IPS DF 6.9 (cell line): ENCODE measurements around the gene CRIP3.
A peak's percentile ranks its signal among the peaks of the same experiment; 100 is the strongest.

Experiments used
- DNase-seq: peaks from one replicate; pipeline ENCODE4 v3.0.0-alpha.2; 2013; ENCODE audit warnings: low read depth, low spot score
- H3K27ac ChIP-seq: one replicate; pipeline ENCODE4 v1.5.1; 2013; ENCODE audit warnings: low read length, control low read depth
- H3K27me3 ChIP-seq: 2 replicates; pipeline ENCODE4 v1.6.1; 2013; ENCODE audit warnings: mild to moderate bottlenecking, low read length; ENCODE audit not compliant: control insufficient read depth, insufficient read depth
- H3K36me3 ChIP-seq: 2 replicates; pipeline ENCODE4 v1.6.1; 2013; ENCODE audit warnings: low read length; ENCODE audit not compliant: control insufficient read depth, insufficient read depth
- H3K4me1 ChIP-seq: 2 replicates; pipeline ENCODE4 v1.6.1; 2013; ENCODE audit warnings: low read length; ENCODE audit not compliant: control insufficient read depth, insufficient read depth
- H3K4me3 ChIP-seq: 2 replicates; pipeline ENCODE4 v1.5.1; 2013; ENCODE audit warnings: mild to moderate bottlenecking, low read length
- H3K9me3 ChIP-seq: 2 replicates; pipeline ENCODE4 v1.6.1; 2013; ENCODE audit warnings: low read length, inconsistent platforms; ENCODE audit not compliant: control insufficient read depth, insufficient read depth
- WGBS: extraction: QIAGEN DNeasy Blood & Tissue Kit; methylation state at CpG from one replicate; pipeline ENCODE4 v1.1.7; 2013; ENCODE audit warnings: mixed read lengths, missing lambda C conversion rate; ENCODE audit not compliant: insufficient read length, insufficient coverage; 5-methylcytosine and 5-hydroxymethylcytosine counted together

Gene CRIP3

DNA sequence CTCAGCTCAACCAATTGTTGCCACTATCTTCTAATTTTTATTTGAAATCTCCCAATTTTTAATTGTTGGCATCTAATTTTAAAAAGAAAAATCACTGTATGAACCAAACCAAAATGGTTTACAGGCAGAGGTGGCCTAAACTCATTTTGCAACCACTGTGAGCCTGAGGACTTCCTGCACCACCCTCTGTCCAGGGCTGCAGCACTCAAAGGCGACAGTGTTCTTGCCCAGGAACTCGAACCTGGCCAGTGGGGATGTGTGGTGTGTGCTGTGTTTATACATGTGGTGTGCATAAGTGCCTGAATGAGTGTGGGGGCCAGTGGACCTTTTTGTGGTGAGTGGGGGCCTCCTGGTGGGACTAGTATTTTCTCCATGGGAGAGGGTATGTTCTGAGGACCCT is 34.9 kb downstream of the CRIP3 start:
- Histone ChIP-seq H3K4me1 (peaks cover 8% of the 10 kb centered on the region), H3K36me3 (no peaks in the 10 kb centered on the region), H3K9me3 (no peaks in the 10 kb centered on the region), H3K27me3 (peaks cover 15% of the 10 kb centered on the region; the same call in 1 of the 2 replicates), H3K4me3 (no peak overlapping the region), H3K27ac (no peak overlapping the region)
- DNase-seq: no peak
- no CpG with 5 or more reads among the region's 2 CpGs for WGBS

DNA sequence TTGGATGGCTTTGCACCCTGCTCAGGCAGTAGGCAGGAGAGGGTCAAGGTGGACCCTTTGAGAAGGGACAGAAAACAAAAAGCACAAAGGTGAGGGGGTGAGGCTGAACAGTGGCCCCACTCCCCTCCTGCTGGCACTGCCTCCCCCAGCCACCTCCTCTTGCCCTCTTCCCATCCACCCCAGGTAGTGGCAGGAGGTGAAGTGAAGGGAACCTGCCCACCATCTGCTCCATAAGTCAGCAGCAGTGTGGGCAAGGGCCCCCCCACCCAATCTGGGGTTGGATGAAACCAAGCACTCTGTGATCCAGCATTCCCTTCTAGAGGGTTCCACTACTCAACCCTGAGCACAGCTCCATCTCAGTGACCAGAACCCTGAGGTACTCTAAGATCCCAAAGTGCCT is 36.7 kb downstream of the CRIP3 start:
- H3K4me3 ChIP-seq: no peak overlapping the region
- peaks cover 11% of the 10 kb centered on the region for H3K4me1 ChIP-seq
- H3K27me3 ChIP-seq: peaks cover 23% of the 10 kb centered on the region; the same call in 1 of the 2 replicates

DNA sequence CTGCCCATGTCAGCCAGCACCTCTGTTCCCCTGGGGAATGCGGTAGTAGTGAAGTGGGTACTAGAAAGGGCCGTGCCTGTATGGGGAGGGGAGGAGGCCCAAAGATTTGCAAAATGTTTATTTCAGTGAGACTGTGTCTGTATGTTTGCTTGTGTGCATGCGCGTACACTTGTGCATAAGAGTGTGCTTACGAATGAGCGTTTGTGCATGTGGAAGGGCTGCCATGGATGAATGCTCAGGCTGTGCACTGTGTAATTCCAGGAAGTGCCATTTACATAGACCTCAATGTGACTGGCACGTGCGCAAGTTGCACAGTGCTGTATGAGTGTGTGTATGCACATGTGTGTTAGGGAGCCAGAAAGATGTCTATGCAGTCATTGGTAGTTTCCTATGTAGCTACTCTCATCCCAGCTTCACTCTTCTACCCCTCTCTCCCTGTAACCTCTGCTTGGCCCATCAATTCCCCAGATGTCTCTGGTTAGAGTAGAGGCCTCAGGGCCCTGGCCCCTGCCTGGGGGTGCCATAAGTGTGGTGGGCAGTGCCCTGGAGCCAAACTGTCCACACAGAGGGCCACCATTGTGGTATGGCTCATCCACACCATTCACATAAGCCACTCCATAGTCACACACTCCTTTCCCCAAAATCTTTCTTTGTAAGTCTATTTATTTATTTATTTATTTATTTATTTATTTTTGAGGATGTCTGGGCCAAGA is 37.4 kb downstream of the CRIP3 start:
- Histone ChIP-seq H3K27ac (no peak overlapping the region), H3K27me3 (peaks cover 23% of the 10 kb centered on the region; the same call in 1 of the 2 replicates), H3K9me3 (no peaks in the 10 kb centered on the region), H3K36me3 (no peaks in the 10 kb centered on the region), H3K4me1 (peaks cover 10% of the 10 kb centered on the region), H3K4me3 (no peak overlapping the region)
- DNase-seq: no peak
- WGBS: no CpG with 5 or more reads among the region's 8 CpGs

More for the DNA sequence above, 36.7 kb downstream of the CRIP3 start:
- Histone ChIP-seq H3K9me3 (no peaks in the 10 kb centered on the region), H3K36me3 (no peaks in the 10 kb centered on the region), H3K27ac (no peak overlapping the region)
- DNase-seq: no peak

DNA sequence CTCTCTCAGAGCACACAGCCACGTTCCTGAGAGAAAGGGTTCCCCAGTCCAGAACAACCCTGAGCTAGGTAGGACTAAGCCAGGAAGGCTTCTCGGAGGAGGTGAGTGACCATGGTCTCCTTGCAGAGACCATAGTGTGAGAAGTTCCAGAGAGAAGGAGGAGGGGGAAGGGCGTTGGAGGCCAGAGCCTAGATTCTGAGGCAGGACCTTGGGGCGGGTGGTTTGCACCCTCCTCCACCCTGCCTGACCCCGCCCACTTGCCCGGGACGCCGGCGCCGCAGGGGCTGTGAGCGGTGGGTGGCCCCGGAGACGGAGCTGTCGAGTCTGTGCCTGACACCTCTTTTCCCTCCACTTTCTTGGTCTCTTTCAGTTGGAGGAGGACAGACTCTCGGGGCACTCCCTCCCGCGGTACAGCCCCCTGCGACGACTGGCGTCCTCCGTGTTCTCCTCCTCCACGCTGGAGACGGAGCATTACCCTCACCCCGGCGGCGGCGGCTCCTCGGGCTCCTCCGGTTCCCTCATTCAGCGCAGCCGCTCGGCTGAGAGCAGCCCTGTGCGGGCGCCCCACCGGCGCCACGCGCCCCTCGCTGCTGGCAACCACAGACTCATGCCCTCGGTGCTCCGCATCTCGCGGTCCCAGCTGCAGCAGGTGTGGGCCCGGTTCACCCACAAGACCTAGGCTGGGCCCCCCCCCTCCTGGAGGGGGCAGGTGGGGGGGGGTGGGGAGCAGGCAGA is 39.2 kb downstream of the CRIP3 start:
- H3K27me3 ChIP-seq: peaks cover 16% of the 10 kb centered on the region; the same call in 1 of the 2 replicates
- WGBS: no CpG with 5 or more reads among the region's 44 CpGs

DNA sequence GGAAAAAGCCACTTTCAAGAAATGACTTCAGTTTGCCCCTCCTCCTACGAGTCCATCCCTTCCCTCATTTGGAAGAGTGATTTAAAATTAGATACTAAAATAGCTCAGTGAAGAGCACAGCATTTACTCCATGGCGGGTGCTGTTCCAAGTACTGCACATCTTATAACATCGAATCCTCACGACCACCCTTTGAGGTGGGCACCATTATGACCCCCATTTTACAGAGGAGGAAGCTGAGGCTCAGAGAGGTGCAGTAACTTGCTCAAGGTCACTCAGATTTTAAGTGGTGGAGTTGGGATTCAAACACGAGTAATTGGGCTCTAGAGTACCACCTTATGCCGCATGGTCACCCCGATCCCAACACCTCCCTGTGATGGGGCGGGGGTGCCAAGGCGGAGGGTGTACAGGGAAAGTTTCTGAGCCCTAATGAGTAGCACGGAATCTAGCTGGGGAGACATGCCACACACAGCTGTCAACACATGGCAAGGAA is 39.8 kb downstream of the CRIP3 start:
- Histone ChIP-seq H3K9me3 (no peaks in the 10 kb centered on the region), H3K4me3 (no peak overlapping the region), H3K27me3 (peaks cover 14% of the 10 kb centered on the region; the same call in 1 of the 2 replicates), H3K4me1 (peaks cover 9% of the 10 kb centered on the region), H3K36me3 (no peaks in the 10 kb centered on the region), H3K27ac (no peak overlapping the region)
- DNase-seq: no peak
- WGBS: no CpG with 5 or more reads among the region's 10 CpGs

More for the DNA sequence above, 39.2 kb downstream of the CRIP3 start:
- peaks cover 9% of the 10 kb centered on the region for H3K4me1 ChIP-seq
- peak overlapping the region; percentile 15; the same call in 1 of the 2 replicates for H3K4me3 ChIP-seq
- H3K27ac ChIP-seq: no peak overlapping the region
- no peak for DNase-seq
- no peaks in the 10 kb centered on the region for H3K9me3 ChIP-seq
- H3K36me3 ChIP-seq: no peaks in the 10 kb centered on the region

DNA sequence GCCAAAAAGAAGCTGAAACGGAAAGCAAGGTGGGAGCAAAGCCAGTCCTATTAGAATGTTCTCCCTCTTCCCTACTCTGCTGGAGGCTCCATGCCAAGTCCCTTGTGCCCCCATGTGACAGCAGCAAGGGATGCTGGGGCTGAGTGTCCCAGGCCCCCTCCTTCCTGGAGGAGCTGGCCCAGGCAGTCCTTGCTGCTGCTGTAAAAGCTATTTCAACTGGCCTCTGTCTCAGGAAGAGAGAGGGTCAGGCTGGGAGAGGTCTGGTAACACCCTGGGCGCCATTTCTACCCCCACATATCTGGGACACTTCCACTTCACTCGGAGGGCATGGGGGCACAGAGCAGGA is 40.3 kb downstream of the CRIP3 start:
- no peak overlapping the region for H3K4me3 ChIP-seq
- H3K27ac ChIP-seq: no peak overlapping the region
- peaks cover 9% of the 10 kb centered on the region for H3K4me1 ChIP-seq
- WGBS: no CpG with 5 or more reads among the region's 3 CpGs
- H3K36me3 ChIP-seq: no peaks in the 10 kb centered on the region
- H3K27me3 ChIP-seq: peaks cover 14% of the 10 kb centered on the region; the same call in 1 of the 2 replicates
- no peak for DNase-seq
- no peaks in the 10 kb centered on the region for H3K9me3 ChIP-seq

DNA sequence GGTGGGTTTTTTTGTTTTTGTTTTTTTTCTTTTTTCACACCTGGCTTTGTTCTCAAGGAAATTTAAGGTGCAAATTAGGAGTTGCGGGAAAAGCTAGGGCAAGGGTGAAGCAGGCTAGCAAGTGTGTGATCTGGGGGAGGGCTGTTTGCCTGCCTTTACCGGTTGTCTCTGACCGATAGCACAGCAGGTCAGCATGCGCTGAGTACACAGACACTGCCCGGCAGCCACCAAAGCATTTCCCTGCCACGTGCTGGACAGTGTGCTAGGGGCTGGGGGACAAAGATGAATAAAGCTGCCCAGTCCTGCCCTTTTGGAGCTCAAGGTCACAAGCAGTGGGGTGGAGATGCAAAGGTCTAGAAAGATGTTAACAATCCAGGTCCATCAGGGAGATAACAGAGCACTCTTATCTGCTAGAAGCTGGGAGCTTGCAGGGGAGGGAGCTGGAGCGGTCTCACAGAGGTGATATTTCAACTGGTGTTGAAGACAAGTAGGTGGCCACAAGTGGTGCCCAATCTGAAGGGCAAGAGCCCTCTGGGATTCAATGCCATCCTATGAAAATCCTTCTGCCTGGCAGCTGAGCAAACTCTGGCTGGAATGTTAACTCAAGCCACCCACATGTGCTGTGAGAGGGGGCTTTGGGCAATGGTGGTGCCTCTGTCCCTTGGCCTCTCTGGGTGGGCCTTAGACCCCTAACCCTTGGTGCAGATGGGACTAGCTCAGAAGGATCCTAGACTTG is 40.8 kb downstream of the CRIP3 start:
- no peak for DNase-seq
- WGBS: no CpG with 5 or more reads among the region's 7 CpGs

DNA sequence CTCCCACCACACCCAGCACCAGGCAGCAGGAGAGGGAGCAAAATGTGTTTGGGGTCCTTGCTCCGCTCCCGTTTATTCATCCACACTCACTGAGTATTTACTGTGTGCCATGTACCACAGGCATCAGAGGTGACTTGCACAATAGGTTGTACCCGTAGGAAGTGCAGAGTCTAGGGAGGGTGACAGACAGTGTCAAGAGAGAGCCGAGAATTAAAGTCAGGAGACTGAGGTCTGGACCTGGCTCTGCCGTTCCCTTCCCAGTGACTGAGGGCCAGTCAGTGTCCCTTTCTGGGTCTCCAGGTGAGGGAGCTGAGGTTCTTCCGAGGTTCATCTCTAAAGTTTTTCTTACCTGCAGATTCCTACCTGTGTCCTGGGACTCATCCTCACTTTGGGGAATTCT is 43.1 kb downstream of the CRIP3 start:
- DNase-seq: no peak
- peaks cover 9% of the 10 kb centered on the region for H3K4me1 ChIP-seq
- no peak overlapping the region for H3K27ac ChIP-seq
- H3K9me3 ChIP-seq: no peaks in the 10 kb centered on the region
- H3K36me3 ChIP-seq: no peaks in the 10 kb centered on the region
- no peak overlapping the region for H3K4me3 ChIP-seq
- no CpG with 5 or more reads among the region's 6 CpGs for WGBS
- peaks cover 14% of the 10 kb centered on the region; the same call in 1 of the 2 replicates for H3K27me3 ChIP-seq

More for the DNA sequence above, 40.8 kb downstream of the CRIP3 start:
- peaks cover 9% of the 10 kb centered on the region for H3K4me1 ChIP-seq
- H3K27ac ChIP-seq: no peak overlapping the region
- no peaks in the 10 kb centered on the region for H3K36me3 ChIP-seq
- no peaks in the 10 kb centered on the region for H3K9me3 ChIP-seq
- H3K4me3 ChIP-seq: no peak overlapping the region
- H3K27me3 ChIP-seq: peaks cover 14% of the 10 kb centered on the region; the same call in 1 of the 2 replicates

DNA sequence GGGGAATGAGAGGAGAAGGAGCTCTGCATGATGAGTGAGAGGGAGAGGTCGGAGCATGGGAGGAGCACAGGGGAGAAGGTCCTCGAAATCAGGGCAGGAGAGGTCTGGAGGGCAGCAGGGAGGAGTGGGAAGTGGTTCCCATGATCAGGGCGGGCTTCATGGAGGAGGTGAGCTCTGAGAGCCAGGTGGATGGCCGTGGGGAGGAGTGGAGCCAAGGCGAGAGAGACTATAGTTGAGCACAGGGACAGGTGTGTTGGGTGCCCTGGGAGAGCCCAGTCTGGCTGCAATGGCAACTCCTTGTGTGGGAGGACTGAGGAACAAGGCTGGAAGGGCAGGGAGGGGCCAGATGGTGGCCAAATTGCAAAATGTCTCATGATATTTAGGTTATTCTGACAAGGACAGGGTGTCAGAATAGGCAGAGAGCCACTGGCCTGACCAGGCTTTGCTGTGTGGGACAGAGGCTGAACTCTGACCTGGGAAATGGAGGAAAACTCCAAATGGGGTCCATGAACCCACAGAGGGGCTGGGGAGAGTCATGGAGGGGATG is 44.0 kb downstream of the CRIP3 start:
- Histone ChIP-seq H3K27me3 (peaks cover 14% of the 10 kb centered on the region; the same call in 1 of the 2 replicates), H3K27ac (no peak overlapping the region), H3K9me3 (no peaks in the 10 kb centered on the region), H3K4me3 (no peak overlapping the region), H3K36me3 (no peaks in the 10 kb centered on the region), H3K4me1 (peaks cover 9% of the 10 kb centered on the region)
- DNase-seq: no peak
- no CpG with 5 or more reads among the region's 5 CpGs for WGBS
